Stimulated activated naive B cell treated with anti-CD40 and anti-IgM and Interleukin-4, amounts not matched to agents 10 μg/mL and 1 μg/mL and 100 μg/mL, for 72 hours (primary cell): ENCODE measurements around the gene NUAK1.

Source experiments
- ATAC-seq, 2 donors: fragments of 150-1000 bp; cut with Tn5 transposase; replicated peaks; 2 replicates each; pipeline ENCODE4 v1.10.0; 2021; ENCODE audit warnings: moderate library complexity in 1 of 2
- DNase-seq: peaks from one replicate; pipeline ENCODE4 v3.0.0; 2021
- H3K27ac Mint-ChIP-seq: one replicate; pipeline ENCODE4 v1.8.0; 2022; ENCODE audit warnings: mild to moderate bottlenecking, mixed read lengths
- H3K27me3 Mint-ChIP-seq, 2 donors: one replicate each; pipeline ENCODE4 v1.8.0; 2022; ENCODE audit warnings: mixed read lengths in 2 of 2
- H3K36me3 Mint-ChIP-seq, 2 donors: one replicate each; pipeline ENCODE4 v1.8.0; 2022; ENCODE audit warnings: mixed read lengths in 2 of 2, mild to moderate bottlenecking in 1 of 2
- H3K4me1 Mint-ChIP-seq, 2 donors: one replicate each; pipeline ENCODE4 v1.8.0; 2022; ENCODE audit warnings: mixed read lengths in 2 of 2, mild to moderate bottlenecking in 1 of 2
- H3K4me3 Mint-ChIP-seq, 2 donors: one replicate each; pipeline ENCODE4 v1.8.0; 2022; ENCODE audit warnings: mild to moderate bottlenecking in 2 of 2, mixed read lengths in 2 of 2, moderate library complexity in 1 of 2
- H3K9me3 Mint-ChIP-seq, 2 donors: one replicate each; pipeline ENCODE4 v1.8.0; 2022; ENCODE audit warnings: mixed read lengths in 2 of 2, mild to moderate bottlenecking in 1 of 2

The NUAK1 gene

DNA sequence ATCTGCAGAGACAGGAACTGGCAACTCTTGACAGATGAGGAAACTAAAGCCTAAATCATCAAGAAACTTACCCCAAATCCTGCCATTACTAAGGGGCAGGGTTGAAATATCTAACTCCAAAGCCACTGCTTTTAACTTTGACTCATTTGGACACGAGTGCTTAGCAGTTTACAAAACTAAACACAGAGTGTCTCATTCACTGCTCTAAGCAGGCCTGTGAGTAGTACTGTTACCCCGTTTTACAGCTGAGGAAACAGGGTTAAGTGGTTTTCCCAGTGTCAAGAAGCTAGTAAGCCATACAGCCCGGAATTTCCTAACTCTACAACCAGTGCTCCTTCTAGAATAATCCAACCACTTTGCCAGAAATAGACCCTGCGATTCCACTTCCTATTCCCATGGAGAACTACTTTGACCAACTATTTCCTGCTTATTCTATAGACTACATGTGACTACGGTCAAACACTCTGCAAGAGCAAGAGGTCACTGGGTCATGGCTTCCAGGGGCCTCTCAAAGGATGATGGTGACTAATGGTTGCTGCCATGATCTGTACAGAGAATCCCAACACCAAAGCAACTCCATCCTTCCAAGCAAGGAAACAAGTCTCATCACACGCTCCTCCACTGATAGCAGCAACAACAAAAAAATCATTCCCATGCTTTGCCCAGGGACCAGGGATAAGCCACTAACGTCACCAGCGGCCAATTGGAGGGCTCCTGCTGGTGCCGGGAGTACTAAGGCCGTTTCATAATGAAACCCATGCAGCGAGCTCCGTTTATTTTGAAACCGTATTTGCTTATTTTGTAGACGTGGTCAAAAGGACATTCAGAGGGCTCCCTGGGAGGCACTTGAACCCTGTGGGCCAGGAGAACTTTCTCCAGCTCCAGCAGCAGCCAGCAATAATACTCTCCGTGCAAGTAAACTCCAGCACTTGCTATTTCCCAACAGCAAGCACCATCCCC, 56.3 kb downstream of the NUAK1 start:
- H3K9me3 Mint-ChIP-seq: peaks cover 0 to 2% of the 10 kb centered on the region in 2 donors
- no peaks in the 10 kb centered on the region for H3K4me1 Mint-ChIP-seq
- DNase-seq (no peak), ATAC-seq (no peak)
- H3K36me3 Mint-ChIP-seq: no peaks in the 10 kb centered on the region
- H3K4me3 Mint-ChIP-seq: no peak overlapping the region
- no peak overlapping the region for H3K27ac Mint-ChIP-seq
- H3K27me3 Mint-ChIP-seq: peaks cover 16 to 37% of the 10 kb centered on the region in 2 donors

DNA sequence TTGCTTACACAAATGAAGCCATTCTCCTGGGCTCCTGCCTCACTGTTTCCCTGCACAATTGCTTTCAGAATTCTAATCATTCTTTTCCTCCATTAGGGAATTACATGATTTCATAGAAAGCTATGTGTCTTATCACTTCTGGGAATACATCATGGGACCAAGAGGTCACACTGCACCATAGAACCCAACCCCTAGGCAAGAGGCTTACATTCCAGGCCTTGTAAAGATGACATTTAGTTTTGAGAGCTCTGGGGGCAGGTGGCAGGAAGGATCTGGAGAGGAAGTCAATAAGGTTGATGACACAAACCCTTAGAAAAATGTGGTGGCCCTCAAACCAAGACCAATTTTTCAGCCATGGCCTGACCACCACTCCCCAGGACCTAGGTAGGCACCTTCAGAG, 57.1 kb downstream of the NUAK1 start:
- H3K4me1 Mint-ChIP-seq: no peaks in the 10 kb centered on the region
- no peak for ATAC-seq
- peaks cover 19 to 29% of the 10 kb centered on the region in 2 donors for H3K27me3 Mint-ChIP-seq
- no peaks in the 10 kb centered on the region for H3K36me3 Mint-ChIP-seq
- H3K27ac Mint-ChIP-seq: no peak overlapping the region
- peaks cover 0 to 2% of the 10 kb centered on the region in 2 donors for H3K9me3 Mint-ChIP-seq
- H3K4me3 Mint-ChIP-seq: no peak overlapping the region
- no peak for DNase-seq

DNA sequence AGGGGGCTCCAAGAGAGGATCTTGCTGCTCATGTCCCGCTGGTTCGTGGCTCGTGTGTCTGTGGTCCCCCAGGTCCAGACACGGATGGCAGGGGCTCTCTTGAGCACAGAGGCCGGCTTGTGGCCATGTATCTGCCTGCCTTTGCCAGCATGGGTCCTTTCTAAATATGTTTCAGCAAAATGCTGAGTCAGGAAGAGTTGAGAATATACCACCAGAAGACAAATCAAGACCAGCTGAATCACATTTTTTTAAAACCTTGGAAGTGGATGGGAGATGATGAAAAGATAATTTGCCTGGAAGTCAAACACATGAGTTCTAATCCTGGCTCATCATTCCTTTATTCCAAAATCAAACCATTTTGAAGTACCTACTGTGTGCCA, 58.0 kb downstream of the NUAK1 start:
- Mint-ChIP-seq H3K27ac (no peak overlapping the region), H3K36me3 (no peaks in the 10 kb centered on the region), H3K4me3 (no peak overlapping the region), H3K4me1 (no peaks in the 10 kb centered on the region), H3K27me3 (peaks cover 22 to 33% of the 10 kb centered on the region in 2 donors), H3K9me3 (peaks cover 0 to 2% of the 10 kb centered on the region in 2 donors)
- DNase-seq (no peak), ATAC-seq (no peak)

DNA sequence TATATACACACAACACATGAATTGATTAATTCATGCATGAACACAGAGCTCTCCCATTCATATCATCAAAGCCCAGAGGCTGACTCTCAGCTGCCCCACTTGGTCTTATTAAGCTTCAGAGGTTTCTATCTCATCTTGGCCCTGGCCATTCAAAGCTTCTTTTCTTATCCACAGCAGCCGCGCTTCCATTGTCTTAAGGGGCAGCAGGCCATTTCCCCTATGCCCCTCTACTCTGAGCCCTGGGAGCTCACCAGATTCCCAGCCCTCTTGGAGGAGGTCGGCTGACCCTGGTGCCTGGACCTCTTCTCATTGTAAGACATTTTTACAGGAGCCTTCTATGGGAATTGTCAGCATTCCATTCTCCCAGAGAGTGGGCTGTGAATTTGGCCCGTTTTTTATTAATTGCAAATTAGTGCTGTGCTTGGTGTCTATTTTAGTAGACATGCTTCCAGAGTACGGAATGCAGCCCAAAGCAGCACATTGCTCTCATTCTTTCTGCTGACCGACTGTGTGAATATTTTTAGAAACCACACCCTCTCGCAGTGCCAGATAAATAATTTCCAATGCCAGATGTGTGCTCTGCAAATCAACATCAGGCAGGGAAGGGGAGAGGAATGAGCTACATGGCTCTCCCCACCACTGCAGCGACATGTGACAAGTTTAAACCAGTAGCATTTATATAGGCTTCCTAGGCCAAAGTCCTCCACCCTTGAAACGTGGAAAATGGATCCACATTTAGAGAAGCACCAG, 58.5 kb downstream of the NUAK1 start:
- peaks cover 0 to 2% of the 10 kb centered on the region in 2 donors for H3K9me3 Mint-ChIP-seq
- no peaks in the 10 kb centered on the region for H3K4me1 Mint-ChIP-seq
- ATAC-seq: no peak
- no peak overlapping the region for H3K27ac Mint-ChIP-seq
- no peak for DNase-seq
- H3K4me3 Mint-ChIP-seq: no peak overlapping the region
- peaks cover 22 to 34% of the 10 kb centered on the region in 2 donors for H3K27me3 Mint-ChIP-seq
- H3K36me3 Mint-ChIP-seq: no peaks in the 10 kb centered on the region

DNA sequence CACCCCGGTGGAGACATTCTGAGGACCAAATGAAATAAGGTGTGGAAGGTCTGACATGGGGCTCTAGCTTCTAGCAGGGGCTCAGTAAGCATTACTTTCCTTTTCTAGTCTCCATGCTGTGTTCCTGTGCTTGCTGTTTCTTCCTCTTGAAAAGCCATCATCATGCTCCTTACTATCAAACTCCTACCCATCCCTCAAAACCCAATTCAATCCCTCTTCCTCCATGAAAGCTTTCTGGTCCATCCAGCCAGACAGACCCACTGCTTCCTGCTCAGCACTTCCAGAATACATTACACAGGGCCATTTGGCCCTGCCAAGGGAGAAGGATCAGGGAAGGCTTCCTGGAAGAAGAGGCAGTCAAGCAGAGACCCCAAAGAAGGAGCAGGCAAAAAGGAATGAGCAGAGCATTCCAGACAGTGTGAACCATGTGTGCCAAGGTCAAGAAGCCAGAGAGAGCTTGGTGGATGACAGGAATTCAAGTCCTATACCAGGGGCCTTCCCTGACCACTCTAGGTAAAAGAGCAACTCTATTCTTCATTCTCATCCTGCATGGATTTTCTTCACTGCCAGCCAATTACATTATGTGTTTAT, 59.5 kb downstream of the NUAK1 start:
- Mint-ChIP-seq H3K4me1 (no peaks in the 10 kb centered on the region), H3K4me3 (no peak overlapping the region), H3K27me3 (peaks cover 20 to 41% of the 10 kb centered on the region in 2 donors), H3K36me3 (no peaks in the 10 kb centered on the region), H3K9me3 (peaks cover 0 to 2% of the 10 kb centered on the region in 2 donors), H3K27ac (no peak overlapping the region)
- DNase-seq: no peak
- ATAC-seq: no peak

DNA sequence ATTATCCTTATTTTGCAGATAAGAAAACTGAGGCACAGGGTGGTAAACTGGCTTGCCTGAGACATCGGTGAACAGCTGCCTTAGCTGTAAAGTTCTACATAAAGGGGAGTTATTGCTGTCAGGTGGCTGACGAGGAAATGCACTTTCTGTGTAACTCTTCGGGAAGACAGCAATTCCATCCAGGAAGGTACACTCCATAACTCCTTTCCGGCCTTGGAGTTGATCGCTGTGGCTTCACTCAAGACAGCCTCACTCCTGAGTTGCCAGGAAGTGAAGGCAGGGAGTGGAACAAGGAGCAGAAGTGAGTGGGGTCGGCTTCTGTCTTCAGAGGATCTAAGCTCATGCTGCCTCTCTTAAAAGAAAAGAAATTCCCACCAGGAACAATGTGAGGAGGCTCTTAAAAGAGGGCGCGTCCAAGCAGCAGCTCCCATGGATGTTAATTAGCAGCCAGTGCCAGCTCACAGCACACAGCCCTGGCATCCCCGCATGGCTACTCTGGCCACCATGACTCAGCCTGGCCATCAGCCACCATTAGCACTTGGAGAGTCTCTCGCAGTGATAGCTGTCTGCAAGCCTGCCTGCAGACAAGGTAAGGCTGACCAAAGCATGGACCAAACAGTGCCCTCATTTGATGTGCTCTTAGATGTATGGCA, 60.3 kb downstream of the NUAK1 start:
- Mint-ChIP-seq H3K9me3 (peaks cover 0 to 2% of the 10 kb centered on the region in 2 donors), H3K4me1 (no peaks in the 10 kb centered on the region), H3K4me3 (no peak overlapping the region), H3K27ac (no peak overlapping the region), H3K36me3 (no peaks in the 10 kb centered on the region), H3K27me3 (peaks cover 16 to 37% of the 10 kb centered on the region in 2 donors)
- no peak for ATAC-seq
- no peak for DNase-seq

DNA sequence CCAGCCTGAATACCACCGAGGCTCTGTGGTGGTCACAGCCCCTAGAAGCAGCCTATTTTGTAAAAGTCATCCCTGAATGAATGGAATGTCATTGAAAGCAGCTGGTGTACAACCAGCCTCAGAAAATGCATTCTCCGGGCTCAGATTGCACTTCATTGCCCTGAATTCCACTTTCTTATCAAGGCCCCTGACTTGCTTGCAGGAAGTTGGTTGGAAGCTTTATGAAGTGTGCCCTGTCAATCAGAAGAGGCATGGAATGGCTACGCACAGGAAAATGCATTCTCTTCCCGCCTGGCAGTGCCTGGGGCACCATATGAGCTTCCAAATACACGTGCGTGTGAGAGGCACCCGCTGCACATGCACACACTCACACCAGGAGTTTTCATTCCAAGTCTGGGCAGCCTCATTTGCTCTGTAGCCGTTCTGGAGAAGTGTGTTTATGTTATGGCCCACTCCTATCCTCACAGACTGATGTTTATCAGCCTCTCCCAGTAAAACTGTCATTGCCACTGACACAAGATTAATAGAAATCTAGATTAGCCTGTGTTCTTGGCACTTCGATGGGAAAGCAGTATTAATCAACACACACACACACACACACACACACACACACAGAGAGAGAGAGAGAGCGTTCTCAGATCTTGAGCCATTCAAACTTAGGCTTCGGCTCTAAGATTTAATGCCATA, 63.9 kb downstream of the NUAK1 start:
- Mint-ChIP-seq H3K27me3 (peaks cover 16 to 24% of the 10 kb centered on the region in 2 donors), H3K36me3 (no peaks in the 10 kb centered on the region), H3K4me3 (no peak overlapping the region), H3K9me3 (peaks cover 0 to 2% of the 10 kb centered on the region in 2 donors), H3K4me1 (no peaks in the 10 kb centered on the region), H3K27ac (no peak overlapping the region)
- ATAC-seq (no peak), DNase-seq (no peak)

DNA sequence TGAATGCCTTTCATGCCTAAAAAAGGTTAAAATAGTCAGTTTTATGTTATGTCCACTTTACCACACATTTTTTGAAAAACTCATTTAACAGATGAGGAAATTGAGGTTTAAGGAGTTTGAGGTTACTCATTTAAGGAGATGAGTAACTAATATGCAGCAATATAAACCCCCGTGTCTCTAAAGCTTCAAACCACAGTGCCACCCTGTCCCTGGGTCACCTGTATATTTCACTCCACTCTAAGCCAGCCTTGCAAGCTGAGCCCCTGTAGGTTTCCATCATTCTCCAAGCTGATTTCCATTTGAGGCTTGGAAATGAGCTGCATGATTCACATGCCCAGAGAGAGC, 64.4 kb downstream of the NUAK1 start:
- H3K9me3 Mint-ChIP-seq: peaks cover 0 to 2% of the 10 kb centered on the region in 2 donors
- no peaks in the 10 kb centered on the region for H3K36me3 Mint-ChIP-seq
- no peaks in the 10 kb centered on the region for H3K4me1 Mint-ChIP-seq
- H3K27me3 Mint-ChIP-seq: peaks cover 15 to 19% of the 10 kb centered on the region in 2 donors
- no peak overlapping the region for H3K4me3 Mint-ChIP-seq
- no peak for DNase-seq
- no peak overlapping the region for H3K27ac Mint-ChIP-seq
- ATAC-seq: no peak

DNA sequence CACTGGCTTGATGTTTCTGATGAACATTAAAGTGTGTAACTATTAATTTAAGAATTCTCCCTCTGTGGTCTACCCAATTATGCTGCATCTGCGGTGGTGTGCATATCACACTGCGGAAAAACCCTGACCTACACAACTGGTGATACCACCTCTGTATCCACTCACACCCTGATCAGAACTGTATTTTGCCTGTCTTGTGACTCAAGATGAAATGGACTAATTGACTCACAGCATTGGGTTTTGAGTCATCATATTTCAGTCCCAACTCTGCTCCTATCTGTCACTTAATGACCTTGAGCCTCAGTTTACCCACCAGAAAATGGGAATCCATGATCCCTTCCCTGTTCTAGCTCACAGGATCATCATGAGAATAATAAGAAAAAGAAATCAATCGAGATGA, 65.6 kb downstream of the NUAK1 start:
- no peak for DNase-seq
- H3K27me3 Mint-ChIP-seq: peaks cover 12% of the 10 kb centered on the region in 2 donors
- no peaks in the 10 kb centered on the region for H3K9me3 Mint-ChIP-seq
- ATAC-seq: no peak
- no peak overlapping the region for H3K4me3 Mint-ChIP-seq
- no peaks in the 10 kb centered on the region for H3K4me1 Mint-ChIP-seq
- no peaks in the 10 kb centered on the region for H3K36me3 Mint-ChIP-seq
- H3K27ac Mint-ChIP-seq: no peak overlapping the region

DNA sequence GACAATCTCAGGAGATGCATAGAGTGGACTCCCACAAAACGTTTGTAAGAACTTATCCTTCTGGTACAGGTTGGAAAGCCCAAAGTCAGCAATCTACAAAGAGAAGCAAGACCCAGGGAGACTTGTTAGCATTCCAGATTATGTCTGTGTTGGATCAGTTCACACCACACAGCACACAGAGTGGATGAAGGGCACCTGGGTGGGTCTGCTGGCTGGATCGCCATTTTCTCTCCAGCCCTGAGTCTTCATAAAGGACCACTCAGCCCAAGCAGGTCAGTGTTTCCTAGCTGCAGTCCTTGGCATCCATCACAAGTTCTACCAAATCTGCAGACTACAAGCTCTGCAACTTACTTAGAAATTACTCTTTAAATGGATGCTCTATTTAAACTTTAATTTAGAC, 66.0 kb downstream of the NUAK1 start:
- H3K27ac Mint-ChIP-seq: no peak overlapping the region
- H3K4me1 Mint-ChIP-seq: no peaks in the 10 kb centered on the region
- ATAC-seq: no peak
- H3K27me3 Mint-ChIP-seq: peaks cover 12% of the 10 kb centered on the region in 2 donors
- H3K4me3 Mint-ChIP-seq: no peak overlapping the region
- DNase-seq: no peak
- H3K9me3 Mint-ChIP-seq: no peaks in the 10 kb centered on the region
- H3K36me3 Mint-ChIP-seq: no peaks in the 10 kb centered on the region

DNA sequence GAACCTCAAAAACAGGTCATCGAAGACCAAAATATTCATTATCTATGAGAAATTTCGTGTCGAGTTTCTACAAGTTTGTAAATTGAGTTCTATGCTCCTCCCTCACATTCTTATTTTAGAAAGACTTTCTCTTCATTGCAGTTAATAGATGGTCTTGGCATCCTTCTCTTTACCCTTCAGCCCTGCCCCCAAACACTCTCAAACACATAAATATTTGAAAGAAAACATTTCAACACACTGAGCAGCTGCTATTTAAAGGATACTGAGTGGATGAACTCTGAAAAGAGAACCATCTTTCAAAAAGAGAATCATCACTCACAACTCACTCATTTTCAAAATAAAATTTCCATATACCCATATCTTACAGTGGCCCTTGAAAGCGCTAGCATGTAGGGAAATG, 67.1 kb downstream of the NUAK1 start:
- Mint-ChIP-seq H3K27me3 (peaks cover 8 to 12% of the 10 kb centered on the region in 2 donors), H3K27ac (no peak overlapping the region), H3K4me1 (no peaks in the 10 kb centered on the region), H3K4me3 (no peak overlapping the region), H3K36me3 (no peaks in the 10 kb centered on the region), H3K9me3 (no peaks in the 10 kb centered on the region)
- no peak for ATAC-seq
- no peak for DNase-seq

DNA sequence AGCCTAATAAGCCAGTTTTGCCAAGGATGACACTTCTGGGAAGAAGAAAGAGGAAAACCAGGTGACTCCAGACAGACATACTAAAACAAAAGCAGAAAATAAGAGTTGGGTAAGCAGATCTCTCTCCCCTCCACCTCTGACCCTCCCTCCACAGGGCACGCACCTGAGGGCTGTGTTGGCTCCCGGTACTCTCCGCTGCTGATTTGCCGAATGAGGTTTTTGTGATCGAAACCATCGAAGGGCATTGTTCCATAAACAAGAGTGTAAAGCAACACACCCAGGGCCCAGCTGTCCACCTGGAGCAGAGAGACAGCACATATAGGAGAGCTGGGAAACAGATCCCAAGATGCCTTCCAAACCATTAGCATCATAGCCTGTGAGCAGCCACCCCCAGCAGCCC, 68.1 kb downstream of the NUAK1 start:
- ATAC-seq: no peak
- Mint-ChIP-seq H3K9me3 (no peaks in the 10 kb centered on the region), H3K4me1 (no peaks in the 10 kb centered on the region), H3K36me3 (no peaks in the 10 kb centered on the region), H3K4me3 (no peak overlapping the region), H3K27ac (no peak overlapping the region), H3K27me3 (peaks cover 4 to 8% of the 10 kb centered on the region in 2 donors)
- DNase-seq: no peak

DNA sequence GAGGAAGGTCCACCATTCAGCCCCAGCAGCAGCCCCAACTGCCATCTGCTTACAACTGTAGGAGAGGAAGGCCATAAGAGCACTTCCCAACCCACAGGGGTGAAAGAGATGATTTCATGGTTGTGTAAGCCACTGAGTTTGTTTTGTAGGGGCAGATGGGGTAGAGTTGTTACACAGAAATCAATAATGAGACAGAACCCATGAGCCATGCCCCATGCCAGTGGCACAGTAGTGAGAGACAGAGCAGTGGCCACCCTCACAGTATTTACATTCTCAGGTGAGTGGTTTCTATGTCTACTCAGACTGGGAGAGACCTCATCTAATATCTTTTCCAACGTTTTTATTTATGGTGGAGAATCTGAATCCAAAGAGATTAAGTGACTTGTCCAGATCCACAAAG, 68.6 kb downstream of the NUAK1 start:
- DNase-seq (no peak), ATAC-seq (no peak)
- Mint-ChIP-seq H3K27ac (no peak overlapping the region), H3K36me3 (no peaks in the 10 kb centered on the region), H3K9me3 (peaks cover 0 to 2% of the 10 kb centered on the region in 2 donors), H3K4me3 (no peak overlapping the region), H3K27me3 (peaks cover 4 to 6% of the 10 kb centered on the region in 2 donors), H3K4me1 (no peaks in the 10 kb centered on the region)

DNA sequence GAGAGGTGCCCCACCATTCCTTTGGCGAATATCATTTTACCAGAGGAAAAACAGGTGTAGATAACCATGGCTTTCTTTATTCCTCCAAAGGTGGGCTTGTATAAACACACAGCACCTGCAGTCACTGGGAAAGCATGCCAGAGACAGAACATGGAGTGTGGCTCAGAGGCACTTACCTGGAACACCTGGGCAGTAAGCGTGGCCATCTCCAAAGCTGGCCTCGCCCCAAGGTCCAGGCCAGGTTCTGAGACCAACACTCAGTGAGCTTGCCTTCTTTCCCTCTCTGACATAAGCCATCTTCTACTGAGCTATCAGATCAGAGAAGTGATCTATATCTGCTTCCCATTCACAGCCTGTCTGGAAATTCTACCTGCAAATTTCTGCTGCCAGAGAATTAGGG, 70.5 kb downstream of the NUAK1 start:
- Mint-ChIP-seq H3K4me1 (no peaks in the 10 kb centered on the region), H3K27ac (no peak overlapping the region), H3K9me3 (peaks cover 0 to 2% of the 10 kb centered on the region in 2 donors), H3K4me3 (no peak overlapping the region), H3K27me3 (peaks cover 0 to 3% of the 10 kb centered on the region in 2 donors), H3K36me3 (no peaks in the 10 kb centered on the region)
- DNase-seq (no peak), ATAC-seq (no peak)
